ENCODE results near the gene IFI16. TPM values are rescaled to one million over a fixed set of nuclear protein-coding genes. Genes with fewer than 3 reads are reported as not detected.

Gene IFI16
- total RNA-seq, 1 experiment from 2014 or later = 2.9 TPM

DNA sequence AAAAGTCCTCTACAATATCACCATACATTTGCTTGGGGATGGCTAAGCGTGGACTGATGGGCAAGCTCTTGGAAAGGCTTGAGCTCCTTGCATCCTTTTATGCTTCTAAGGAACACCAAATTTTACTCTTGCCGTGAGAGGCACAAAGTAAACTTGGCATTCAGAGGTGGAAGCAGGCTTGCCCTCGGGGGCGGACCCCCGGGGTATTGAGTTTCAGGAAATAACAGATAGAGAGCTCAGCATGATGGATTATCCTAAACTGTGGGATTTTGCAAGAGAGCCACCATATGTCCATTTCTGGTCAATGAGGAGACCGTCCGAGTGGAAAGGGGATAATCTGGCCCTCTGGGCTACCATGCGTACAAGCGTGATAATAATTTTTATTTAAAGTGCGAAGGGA is 14.0 kb downstream of the IFI16 start:
- Mint-ChIP-seq H3K27ac (no peak overlapping the region), H3K4me1 (peaks cover 11 to 15% of the 10 kb centered on the region in 2 experiments), H3K4me3 (no peak overlapping the region), H3K36me3 (ENCODE audit: insufficient read depth in 1 of 3, low read depth in 3 of 3) (peaks cover 0 to 1% (median 0%) of the 10 kb centered on the region in 3 experiments; a peak in 1 of 7 replicates), H3K9me3 (no peaks in the 10 kb centered on the region; a peak in 1 of 5 replicates), H3K27me3 (ENCODE audit: low read depth) (no peaks in the 10 kb centered on the region)
- H3K27me3 ChIP-seq (ENCODE audit: insufficient read depth, low read length) = no peaks in the 10 kb centered on the region
- H3K79me2 ChIP-seq (ENCODE audit: insufficient read depth, low read length) = no peaks in the 10 kb centered on the region
- H3K18ac ChIP-seq (ENCODE audit: insufficient read length, low read depth, low read length) = no peak overlapping the region
- H3K23me2 ChIP-seq (ENCODE audit: insufficient read length, low read depth, low read length, poor library complexity, severe bottlenecking) = no peaks in the 10 kb centered on the region
- no peak overlapping the region for H3K23ac ChIP-seq (ENCODE audit: insufficient read length, low read depth, low read length)
- DNase-seq = no peak
- H3K27ac ChIP-seq (ENCODE audit: insufficient read length, low read depth, low read length) = no peak overlapping the region
- no peak overlapping the region for H2AFZ ChIP-seq (ENCODE audit: low read length)
- no peak overlapping the region for H2BK120ac ChIP-seq (ENCODE audit: low read depth, low read length, poor library complexity, severe bottlenecking)
- H3K56ac ChIP-seq (ENCODE audit: insufficient read length, low read depth, low read length) = no peak overlapping the region
- H3K14ac ChIP-seq (ENCODE audit: insufficient read depth, low read length) = no peak overlapping the region
- H3T11ph ChIP-seq (ENCODE audit: low read length) = no peak overlapping the region
- no peak overlapping the region for H3K4ac ChIP-seq (ENCODE audit: low read depth, low read length)
- no peak overlapping the region for H2BK5ac ChIP-seq (ENCODE audit: insufficient read length, low read length)
- no peak overlapping the region for H2BK20ac ChIP-seq (ENCODE audit: low read depth, low read length, poor library complexity, severe bottlenecking)
- H4K5ac ChIP-seq (ENCODE audit: insufficient read length, low read depth, low read length) = no peak overlapping the region
- H3K79me1 ChIP-seq (ENCODE audit: insufficient read depth, low read depth, low read length, poor library complexity, severe bottlenecking) = no peaks in the 10 kb centered on the region
- H2BK15ac ChIP-seq (ENCODE audit: low read depth, low read length) = no peak overlapping the region
- H4K8ac ChIP-seq (replicated peaks; ENCODE audit: insufficient read length, low read depth, low read length) = no peak overlapping the region
- no peak overlapping the region for H3K9ac ChIP-seq (ENCODE audit: extremely low read depth, insufficient read length, low read length)
- no peak overlapping the region for H2AK5ac ChIP-seq (ENCODE audit: insufficient read length, low read length)
- H2BK12ac ChIP-seq (ENCODE audit: insufficient read length, low read depth, low read length) = no peak overlapping the region
- no peak overlapping the region for H3K4me2 ChIP-seq (ENCODE audit: insufficient read depth, insufficient read length, low read length)
- H3K9me3 ChIP-seq (ENCODE audit: control insufficient read depth, low read depth, low read length) = no peaks in the 10 kb centered on the region
- no CpG with 5 or more reads among the region's 10 CpGs for WGBS (ENCODE audit: extremely low coverage, insufficient read length, low lambda C conversion rate)
- no peaks in the 10 kb centered on the region for H4K20me1 ChIP-seq (ENCODE audit: control insufficient read depth, insufficient read depth, insufficient read length)
- H3K4me1 ChIP-seq (ENCODE audit: insufficient read depth, low read length) = no peaks in the 10 kb centered on the region; the same call in 1 of the 2 replicates
- TF ChIP-seq, protein P1, sequence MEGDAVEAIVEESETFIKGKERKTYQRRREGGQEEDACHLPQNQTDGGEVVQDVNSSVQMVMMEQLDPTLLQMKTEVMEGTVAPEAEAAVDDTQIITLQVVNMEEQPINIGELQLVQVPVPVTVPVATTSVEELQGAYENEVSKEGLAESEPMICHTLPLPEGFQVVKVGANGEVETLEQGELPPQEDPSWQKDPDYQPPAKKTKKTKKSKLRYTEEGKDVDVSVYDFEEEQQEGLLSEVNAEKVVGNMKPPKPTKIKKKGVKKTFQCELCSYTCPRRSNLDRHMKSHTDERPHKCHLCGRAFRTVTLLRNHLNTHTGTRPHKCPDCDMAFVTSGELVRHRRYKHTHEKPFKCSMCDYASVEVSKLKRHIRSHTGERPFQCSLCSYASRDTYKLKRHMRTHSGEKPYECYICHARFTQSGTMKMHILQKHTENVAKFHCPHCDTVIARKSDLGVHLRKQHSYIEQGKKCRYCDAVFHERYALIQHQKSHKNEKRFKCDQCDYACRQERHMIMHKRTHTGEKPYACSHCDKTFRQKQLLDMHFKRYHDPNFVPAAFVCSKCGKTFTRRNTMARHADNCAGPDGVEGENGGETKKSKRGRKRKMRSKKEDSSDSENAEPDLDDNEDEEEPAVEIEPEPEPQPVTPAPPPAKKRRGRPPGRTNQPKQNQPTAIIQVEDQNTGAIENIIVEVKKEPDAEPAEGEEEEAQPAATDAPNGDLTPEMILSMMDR (conservative IDR thresholded peaks at IDR 0.05) = no peak
- H4K91ac ChIP-seq (ENCODE audit: insufficient read length, low read depth, low read length) = no peak overlapping the region
